LoVo (cell line): ENCODE measurements around the gene OCSTAMP.

Experiments
- DNase-seq: peaks from one replicate; pipeline ENCODE4 v3.0.0-alpha.2; 2016; ENCODE audit warnings: low spot score

The OCSTAMP gene, protein sequence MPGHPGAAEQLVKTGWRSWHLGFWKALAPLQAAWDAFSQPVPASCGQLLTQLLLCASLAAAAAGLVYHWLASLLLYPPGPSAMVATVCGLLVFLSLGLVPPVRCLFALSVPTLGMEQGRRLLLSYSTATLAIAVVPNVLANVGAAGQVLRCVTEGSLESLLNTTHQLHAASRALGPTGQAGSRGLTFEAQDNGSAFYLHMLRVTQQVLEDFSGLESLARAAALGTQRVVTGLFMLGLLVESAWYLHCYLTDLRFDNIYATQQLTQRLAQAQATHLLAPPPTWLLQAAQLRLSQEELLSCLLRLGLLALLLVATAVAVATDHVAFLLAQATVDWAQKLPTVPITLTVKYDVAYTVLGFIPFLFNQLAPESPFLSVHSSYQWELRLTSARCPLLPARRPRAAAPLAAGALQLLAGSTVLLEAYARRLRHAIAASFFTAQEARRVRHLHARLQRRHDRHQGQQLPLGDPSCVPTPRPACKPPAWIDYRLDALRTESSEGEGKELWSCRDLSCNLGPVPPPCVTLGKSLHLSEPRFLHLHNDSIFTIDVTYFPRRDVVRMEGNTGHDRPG

DNA sequence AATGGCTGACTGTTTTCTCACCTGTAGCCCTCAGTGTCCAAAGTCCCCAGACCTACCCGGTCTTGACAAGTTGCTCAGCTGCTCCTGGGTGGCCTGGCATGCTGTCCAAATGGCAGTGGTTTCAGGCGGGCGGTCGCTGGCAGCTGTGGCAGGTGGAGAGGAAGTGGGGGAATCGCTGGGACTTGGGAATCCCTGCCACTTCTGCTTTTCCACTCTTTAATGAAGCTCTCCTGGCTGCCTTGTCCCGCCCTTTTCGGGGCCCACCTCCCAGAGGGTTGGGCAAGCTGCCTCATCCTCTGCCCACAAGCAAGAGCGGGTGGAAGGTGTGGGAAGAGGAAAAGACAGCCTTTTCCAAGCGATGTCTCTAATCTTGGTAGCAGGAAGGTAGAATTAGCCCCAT lies at the start of gene OCSTAMP:
Gene OCSTAMP (minus strand): TSS at position 194 of the 400 bp plus-strand sequence. CDS start 94 bp downstream, at position 100.
- no peak for DNase-seq

DNA sequence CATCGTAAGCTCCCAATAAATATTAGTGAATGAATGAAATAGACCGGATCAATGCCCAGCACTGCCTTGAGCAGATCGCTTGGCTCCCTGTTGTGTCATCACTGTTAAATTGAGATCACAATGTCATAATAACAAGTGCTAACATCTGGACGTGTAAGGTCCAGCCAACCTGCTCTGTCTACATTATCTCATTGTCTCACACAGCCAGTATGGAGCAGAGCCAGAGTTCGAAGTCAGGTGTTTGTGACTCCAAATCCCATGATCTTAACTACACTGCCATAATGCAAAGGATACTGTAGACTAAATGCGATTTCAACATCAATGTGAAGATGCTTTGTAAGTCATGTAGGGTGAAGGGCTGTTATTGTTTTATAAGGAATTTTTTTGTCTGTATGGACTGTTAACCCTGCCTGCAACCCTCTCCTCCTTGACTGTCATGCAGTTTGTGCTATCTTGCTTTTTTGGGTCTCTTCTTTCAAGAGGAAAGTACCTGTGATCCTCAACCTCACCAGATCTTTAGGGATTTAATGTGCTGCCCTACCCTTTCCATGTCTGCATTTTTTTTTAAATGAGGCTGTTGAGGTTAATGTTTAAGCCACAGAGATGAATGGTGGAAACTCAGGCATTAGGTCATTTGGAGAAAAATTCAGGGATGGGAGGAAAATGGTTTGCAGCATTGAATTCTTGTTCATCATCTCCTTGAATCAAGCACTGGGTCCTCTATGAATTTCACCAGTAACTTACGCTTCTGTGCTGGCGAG lies 49.0 kb upstream of the OCSTAMP start:
- no peak for DNase-seq

DNA sequence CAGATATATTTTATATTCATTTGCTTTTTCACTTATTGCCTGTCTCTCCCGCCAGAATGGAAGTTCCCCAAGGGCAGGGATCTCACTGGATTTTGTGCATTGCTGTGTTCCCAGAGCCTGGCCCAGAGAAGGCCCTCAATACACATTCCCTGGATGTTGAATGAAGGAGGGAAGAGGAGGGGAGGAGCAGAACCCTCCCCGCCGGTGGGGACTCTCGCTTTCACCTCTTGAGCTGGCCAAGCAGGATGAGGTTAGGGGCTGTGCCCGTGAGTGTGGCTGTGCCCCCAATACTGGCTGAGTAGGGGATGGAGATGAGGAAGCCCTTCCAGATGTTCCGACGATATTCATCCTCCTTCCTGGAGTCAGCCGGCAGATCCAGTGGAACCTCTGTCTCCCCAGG lies 45.5 kb upstream of the OCSTAMP start:
- DNase-seq, result no peak

DNA sequence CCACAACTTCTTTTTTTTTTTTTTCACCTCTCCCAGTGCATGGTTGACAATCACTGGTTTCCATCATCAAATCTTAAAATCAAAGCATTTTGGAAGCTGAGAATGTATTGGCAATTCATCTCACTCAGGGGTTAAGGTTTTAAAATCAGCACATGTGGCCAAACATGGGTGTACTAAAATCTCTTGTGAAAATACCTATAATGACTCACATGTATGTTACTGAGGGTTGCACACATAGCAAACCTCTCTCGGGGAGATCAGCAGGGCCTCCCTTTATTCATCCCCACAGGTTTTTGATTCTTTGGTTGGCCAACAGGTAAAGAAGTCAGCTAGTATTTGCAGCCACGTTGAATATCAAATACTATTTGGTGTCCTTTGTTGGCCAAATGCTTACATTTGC lies 44.3 kb upstream of the OCSTAMP start:
- no peak for DNase-seq

DNA sequence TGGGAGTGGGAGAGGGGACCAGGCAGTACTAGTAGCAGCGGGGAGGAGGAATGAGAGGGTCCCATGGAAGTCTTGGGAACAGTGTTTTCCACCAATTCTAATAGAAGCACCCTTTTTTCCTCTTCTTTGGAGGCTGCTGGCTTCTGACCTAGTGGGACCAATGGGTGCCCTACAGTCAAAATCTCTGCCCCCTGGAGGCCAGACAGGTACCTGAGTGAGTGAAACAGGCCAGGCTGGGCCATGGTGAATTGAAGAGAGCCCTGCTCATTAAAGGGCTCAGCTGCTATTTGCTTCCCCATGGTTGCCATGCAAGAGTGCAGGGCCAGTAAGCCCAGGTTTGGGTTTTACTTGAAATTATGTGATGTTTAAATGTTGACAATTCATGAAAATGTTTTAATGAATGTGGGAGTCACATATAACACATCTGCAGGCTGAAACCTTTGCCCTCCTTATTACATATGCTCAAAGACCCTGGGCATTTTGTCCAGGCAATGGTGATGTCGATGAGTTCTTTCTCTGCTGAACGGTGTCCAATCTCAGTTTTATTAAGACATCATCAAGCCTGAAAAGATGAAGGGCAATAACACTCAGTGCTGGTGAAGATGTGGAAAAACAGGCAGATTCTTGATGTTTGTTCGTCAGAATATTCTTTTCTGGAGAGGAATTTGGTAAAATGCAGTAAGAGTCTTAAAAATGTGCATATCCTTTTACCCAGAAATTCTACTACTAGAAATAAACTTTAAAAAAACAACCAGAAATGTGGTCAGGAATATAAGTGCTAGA lies 42.3 kb upstream of the OCSTAMP start:
- no peak for DNase-seq

DNA sequence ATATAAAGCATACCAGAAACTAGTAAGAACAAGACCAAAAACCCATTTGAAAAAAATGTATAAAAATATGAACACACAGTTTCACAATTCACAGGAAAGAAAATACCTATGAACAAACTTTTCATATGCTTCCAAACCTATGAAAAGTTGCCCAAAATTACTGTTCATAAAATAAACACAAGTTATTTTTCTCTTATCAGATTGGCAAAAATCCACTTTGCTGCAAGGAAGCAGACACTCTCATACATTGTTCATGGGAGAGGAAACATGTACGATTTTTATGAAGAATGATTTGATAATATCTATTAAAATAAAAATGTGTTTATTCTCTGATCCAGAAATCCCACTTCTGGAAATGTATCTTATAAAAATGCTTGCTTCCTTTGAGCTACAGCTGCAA lies 40.0 kb upstream of the OCSTAMP start:
- no peak for DNase-seq

DNA sequence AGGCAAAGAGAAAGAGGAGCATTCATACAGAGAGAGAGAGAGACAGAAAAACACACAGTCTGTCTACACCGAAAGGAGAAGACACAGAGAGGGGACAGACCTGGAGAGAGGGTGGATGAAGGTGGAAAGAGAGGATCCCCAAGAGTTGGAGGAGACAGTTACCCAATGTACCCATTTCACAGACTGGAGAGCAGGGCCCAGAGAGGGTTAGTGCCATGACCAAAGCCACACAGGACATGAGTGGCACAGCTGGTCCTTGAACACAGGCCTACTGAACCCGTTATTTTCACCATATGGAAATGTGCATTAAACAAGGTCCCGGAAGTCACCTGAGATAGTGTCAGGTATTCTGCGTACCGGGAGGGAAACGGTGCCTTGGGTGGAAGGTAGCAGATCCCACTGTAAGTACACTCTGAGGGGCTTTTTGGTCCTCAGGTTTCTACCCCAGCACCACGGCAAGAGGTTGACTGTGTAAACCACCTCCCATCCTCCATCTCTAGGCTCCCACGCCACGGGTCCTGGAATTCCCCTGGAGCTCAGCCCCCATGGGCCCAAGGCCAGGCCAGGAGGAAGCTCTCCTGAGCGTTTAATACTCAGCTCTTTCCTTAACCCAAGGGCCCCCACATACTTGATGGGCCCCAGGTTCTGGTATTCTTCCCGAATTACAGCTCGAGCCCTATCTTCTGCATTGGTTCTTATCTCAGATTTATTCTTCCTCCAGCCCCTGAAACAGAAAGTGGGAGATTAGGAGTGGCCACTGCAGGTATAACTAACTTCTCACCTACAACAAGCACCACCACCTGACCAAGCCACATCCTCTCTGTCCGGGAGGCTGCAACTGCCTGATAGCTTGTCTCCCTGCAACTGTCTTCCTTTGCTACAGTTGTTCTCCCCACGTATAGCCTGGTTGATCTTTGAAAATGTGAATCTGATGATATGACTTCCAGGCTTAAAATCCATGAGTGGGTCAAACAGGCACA lies 38.4 kb upstream of the OCSTAMP start:
- DNase-seq, result no peak

DNA sequence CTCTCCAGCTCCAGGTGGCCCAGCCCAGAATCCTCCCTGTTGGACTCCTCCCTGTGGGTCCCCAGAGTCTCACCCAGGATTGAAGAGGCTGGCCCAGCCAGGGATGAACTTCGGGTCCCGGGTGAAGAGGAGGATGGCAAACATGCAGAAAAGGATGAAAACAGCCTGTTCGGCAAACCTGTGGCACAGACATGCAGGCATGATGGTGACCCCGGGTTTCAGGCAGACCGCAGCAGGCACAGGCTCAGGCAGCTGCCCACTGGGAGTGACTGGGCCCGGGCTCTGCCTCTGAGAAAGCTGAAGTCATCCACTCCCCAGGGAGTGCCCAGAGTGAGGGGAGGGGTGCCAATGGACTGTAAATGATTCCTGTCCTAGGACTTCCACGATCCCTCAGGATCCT lies 37.5 kb upstream of the OCSTAMP start:
- DNase-seq, result no peak

DNA sequence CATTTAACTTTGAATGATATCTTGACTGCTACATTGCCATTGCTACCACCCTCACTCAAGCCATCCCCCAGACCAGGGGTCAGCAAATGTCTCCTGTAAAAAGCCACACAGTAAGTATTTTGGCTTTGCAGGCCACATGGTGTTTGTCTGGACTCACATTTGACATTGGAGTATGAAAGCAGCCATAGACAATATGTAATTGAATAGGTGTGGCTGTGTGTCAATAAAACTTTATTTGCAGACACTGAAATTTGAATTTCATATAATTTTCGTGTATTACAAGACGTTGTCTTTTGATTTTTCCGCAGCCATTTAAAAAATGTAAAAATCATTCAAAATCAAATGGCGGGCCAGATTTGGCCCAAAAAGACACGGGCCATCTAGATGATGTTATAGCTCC lies 36.3 kb upstream of the OCSTAMP start:
- DNase-seq, result no peak

DNA sequence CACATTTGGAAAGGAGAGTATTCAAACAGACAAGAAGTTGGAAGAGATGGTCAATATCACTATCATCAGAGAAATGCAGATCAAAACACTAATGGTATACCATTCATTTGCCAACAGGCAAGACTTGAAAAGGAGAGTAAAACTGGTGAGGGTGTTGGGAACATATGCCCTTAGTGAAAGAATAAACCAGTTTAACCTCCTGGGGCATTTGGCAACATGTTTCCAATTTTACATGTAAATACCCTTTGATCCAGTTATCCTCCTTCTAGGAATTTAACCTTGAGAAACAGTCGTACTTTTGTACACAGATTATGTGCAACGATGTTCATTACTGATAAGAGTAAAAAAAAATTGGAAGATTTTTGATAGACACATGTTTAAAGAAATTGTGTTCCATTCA lies 34.1 kb upstream of the OCSTAMP start:
- no peak for DNase-seq

DNA sequence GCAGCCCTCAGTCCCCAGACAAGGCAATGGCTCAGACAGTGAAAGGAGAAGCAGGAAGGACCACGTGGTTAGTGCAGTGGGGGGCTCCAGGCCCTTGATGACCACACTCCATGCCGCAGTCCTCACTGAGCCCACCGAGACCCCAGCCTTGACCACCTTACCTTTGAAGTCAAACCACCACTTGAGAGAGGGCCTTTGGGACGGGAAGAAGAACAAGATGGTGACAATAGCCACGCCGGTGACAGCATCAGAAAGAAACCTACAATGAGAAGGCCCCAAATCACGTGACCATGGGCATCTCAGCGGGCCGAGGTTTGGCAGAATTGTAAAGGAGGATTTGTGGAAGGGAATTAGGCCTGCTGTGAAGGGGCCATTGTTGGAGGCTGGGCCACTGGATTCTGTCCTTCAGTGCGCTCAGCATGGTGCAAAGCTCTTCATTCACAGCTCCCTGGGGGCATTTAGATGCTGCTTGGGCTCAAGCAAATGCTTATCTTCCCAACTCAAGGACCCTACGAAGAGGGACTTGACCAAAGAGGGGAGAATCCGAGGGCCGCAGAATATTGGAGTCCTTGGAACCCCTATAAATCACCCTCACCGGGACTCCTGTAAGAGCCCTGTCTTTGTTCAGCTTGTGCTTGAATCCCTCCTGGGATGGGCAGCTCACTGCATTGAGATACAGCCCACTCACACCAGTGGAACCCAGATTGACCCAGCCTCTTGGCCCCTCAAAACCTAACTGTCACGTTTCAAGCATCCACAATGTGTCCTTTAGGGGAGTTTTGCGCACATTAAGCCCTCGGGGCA lies 33.2 kb upstream of the OCSTAMP start:
- DNase-seq, result no peak

DNA sequence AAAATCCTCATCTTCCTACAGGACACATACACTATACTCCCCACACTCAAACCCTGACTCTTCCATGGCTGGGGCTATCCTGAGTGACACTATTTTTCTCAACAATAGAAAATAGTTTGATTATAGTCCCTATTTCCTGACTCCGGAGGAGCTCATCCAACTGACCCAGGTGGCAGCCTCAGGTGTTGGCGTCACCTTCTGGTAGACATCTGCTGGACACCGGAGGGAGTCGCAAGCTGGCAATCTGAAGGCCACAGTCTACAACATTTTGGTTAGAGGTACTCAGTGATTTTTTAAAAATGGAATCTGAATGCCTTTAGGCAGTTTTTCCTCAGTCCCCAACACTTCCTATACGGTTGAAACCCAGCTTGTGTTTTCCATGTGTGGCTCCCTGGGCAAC lies 32.2 kb upstream of the OCSTAMP start:
- DNase-seq, result no peak

DNA sequence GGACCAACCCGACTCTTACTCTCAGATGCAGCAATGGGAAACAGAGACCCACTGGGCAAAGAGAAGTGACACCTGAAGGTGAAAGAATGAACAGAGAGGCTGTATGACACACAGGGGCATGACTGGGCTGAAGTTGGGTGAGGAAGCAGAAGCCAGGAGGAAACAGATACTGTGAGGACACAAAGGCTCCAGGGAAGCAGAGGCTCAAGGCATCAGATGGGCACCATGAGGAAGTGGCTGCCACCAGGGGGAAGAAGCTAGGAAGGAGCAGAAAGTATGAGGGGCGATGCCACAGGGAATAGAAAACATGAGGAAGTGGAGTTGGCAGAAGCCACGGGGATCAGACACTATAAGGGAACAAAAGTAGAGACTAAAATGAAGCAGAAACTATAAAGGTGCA lies 30.9 kb upstream of the OCSTAMP start:
- no peak for DNase-seq

DNA sequence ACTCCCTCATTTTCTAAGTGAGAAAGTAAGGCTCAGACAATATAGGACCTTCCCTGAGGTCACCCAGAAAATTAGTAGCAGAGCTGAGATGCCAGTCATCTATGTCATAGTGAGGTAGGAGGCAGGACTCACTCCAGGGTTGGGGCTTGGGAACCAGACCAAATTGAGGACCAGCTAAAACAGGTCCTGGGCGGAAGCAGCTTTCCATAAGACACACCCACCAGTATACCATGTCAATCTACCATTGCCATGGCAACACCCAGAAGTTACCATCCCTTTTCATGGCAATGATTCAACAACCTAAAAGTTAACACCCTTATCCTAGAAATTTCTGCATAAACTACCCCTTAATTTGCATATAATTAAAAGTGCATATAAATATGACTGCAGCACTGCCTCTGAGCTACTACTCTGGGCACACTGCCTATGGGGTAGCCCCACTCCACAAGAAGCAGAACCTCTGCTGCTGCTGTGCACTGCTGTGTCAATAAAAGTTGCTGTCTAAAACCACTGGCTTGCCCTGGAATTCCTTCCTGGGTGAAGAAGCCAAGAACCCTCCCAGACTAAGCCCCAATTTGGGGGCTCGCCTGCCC lies 30.3 kb upstream of the OCSTAMP start:
- DNase-seq, result no peak

DNA sequence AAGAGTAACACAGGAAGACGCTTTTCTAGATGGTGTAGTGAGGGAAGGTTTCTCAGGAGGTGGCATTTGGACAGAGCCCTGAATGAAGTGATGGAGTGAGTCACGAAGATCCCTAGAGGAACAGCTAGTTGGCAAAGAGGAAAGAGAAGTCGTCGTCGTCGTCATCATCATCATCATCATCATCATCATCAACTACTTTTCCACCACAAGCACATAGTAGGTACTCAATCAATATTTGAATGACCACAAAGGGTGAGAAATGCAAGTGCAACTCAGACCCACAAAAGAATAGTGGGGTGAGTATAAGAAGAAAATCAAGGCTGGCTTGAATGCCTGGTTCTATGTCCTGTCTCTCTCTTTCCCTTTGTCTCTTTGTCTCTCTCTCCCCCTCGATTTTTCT lies 28.3 kb upstream of the OCSTAMP start:
- DNase-seq, result no peak

DNA sequence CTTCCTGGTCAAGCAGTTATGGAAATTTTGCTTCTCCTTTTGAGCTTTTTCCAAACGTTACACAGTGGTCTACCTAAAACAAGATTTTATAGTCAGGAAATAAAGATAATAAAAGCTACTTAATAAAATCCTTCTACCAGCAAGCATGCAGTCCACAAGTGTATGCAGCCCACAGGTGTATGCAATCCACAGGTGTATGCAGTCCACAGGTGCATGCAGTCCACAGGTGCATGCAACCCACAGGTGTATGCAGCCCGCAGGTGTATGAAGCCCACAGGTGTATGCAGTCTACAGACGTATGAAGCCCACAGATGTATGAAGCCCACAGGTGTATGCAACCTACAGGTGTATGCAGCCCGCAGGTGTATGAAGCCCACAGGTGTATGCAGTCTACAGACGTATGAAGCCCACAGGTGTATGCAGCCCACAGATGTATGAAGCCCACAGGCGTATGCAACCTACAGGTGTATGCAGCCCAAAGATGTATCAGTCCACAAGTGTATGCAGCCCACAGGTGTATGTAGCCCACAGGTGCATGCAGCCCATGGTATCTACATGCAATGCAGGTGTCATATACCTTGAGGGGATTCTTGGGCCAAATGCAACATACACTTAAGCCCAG lies 26.4 kb upstream of the OCSTAMP start:
- DNase-seq, result no peak

DNA sequence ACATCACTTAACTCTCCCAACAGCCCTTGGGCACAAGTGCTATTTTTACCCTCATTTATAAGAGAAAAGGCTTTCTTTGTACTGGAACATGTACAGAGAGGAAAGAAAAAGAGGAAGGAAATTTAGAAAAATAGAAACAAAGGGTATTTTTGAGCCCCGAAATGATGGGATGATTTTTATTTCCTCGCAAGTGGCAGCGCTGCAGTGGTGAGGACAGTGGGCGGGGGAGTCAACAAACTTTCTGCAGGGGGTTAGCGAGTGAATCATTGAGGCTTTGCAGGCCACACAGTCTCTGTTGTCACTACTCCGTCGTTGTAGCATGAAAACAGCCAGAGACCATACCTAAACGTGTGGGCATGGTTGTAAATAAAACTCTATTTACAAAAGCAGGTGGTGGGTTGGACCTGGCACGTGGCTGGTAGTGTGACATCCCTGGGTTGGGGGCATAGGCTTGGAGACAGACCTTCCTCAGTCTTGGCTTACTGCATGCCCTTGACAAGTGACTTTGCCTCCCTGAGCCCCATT lies 25.5 kb upstream of the OCSTAMP start:
- DNase-seq, result no peak

DNA sequence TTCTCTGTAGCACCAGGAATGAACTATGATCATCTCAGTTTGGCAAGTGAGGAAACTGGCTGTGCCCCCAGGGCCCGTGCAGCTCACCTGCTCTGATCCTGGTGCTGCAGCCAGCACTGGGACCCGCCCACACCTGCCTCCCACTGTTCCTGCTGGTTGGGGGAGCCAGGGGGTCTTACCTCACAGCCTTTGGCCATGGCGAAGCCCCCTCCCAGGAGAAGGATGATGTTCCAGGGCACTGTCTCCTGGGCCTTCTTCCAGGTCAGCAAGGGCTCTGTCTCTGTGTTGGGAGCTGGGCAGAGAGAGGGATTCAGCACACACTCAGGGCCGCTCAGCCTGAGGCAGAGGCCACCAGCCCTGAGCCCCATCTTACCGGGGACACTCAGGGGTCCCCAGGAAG lies 24.9 kb upstream of the OCSTAMP start:
- DNase-seq, result no peak
